IPS DF 19.7 (cell line): ENCODE measurements around the gene KCTD14.
"Not testable (repeated sequence)": the region's sequence is repeated elsewhere in the genome, so short reads cannot be mapped to it uniquely, and the experiment has no call there.

Source experiments
- DNase-seq: peaks from one replicate; pipeline ENCODE4 v3.0.0-alpha.2; 2013; ENCODE audit warnings: low read depth, low spot score

KCTD14 gene

DNA sequence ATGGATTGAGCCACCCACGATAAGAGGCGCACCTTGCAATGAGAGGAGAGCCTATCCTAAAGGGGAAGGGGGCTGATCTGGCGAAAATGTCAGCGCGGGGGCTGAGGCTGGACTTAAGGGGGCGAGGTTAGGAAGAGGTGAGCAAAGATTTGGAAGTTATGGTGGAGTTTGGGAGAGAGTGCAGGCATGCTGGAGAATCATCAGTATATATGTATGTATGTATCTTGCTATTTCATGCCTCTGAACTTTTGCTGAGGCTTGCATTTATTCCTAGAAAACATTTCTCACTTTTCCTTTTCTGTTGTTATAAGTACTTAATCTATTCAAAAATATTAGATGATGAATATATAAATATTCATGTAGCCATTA lies 23.4 kb upstream of the KCTD14 start:
- DNase-seq, result no peak

GRCh38 chr11:78045851-78046485 lies 22.9 kb upstream of the KCTD14 start:
- DNase-seq, result no peak

GRCh38 chr11:78044706-78045105 lies 21.6 kb upstream of the KCTD14 start:
- no peak for DNase-seq

GRCh38 chr11:78041843-78042440 lies 18.9 kb upstream of the KCTD14 start:
- DNase-seq, result no peak

GRCh38 chr11:78041380-78041719 lies 18.3 kb upstream of the KCTD14 start:
- not testable (repeated sequence) for DNase-seq

DNA sequence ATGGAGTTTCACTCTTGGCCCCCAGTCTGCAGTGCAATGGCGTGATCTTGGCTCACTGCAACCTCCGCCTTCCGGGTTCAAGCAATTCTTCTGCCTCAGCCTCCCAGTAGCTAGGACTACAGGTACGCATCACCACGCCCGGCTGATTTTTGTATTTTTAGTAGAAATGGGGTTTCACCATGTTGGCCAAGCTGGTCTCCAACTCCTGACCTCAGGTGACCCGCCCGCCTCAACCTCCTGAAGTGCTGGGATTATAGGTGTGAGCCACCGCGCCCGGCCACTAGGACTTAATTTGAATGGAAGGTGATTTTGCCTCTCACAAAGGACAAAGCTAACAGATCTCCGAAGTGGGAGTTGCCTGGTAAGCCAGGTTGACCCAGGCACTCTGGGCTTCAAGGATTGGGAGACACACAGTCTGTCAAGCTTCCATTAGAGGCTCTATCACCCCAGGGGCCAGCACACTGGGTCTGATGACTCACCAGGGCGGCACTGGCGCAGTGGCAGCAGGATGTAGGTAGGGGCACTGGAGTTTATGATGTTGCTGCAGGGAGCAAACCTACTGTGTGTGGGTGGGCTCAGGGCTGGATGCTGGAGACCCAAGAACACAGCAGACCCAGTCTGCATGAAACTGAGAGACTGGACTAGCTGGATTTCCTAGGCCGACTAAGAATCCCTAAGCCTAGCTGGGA lies 17.8 kb upstream of the KCTD14 start:
- no peak for DNase-seq

DNA sequence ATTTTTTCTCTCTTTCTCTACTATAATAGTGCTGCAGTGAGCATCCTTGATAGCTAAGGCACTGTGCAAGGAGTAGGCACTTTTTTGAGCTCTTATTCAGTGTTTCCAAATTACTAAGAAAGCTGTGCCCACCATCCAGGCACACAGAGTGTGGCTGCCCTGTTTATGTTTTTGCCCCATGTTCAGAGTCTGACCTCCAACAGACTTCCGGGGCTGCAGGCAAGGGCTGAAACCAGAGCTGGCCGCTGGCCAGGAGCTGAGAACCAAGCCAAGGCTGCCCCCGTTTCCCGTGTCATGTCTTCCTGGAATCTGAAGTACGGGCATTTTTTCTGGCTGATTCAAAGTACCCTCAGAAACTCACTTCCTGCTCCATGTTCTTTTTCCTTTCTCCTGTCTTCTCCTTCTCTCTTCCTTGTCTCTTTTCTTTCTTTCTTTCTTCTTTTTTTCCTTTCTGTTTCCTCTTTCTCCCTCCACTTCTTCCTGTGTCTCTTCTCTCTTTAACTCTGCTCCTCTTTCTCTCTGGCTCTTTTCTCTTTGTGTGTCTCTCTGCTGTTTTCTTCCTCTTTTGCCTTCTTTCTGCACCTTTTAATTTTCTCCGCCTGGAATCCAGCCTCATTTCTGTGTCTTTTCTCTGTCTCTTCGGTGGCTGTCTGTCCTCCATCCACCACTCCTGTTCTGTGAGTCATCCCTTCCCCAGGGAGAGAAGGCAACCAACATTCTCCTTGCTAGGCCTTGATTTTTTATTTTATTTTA lies 17.0 kb upstream of the KCTD14 start:
- DNase-seq, result no peak

DNA sequence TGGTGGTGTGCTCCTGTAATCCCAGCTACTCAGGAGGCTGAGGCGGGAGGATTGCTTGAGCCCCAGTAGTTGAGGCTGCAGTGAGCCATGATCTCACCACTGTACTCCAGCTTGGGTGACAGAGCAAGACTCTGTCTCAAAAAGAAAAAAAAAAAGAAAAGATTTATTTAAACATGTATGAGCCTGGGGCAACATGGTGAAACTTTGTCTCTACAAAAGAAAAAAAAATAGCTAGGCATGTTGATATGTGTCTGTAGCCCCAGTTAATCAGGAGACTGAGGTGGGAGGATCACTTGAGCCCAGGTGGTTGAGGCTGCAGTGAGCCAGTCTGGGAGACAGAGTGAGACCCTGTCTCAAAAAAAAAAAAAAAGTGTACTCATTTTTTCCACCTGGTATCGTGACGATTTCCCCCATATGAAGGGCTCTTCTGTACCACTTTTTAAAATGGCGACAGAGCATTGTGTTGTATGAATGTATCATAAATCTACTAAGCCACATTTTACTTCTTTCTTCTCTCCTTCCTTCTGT lies 16.4 kb upstream of the KCTD14 start:
- DNase-seq, result no peak

DNA sequence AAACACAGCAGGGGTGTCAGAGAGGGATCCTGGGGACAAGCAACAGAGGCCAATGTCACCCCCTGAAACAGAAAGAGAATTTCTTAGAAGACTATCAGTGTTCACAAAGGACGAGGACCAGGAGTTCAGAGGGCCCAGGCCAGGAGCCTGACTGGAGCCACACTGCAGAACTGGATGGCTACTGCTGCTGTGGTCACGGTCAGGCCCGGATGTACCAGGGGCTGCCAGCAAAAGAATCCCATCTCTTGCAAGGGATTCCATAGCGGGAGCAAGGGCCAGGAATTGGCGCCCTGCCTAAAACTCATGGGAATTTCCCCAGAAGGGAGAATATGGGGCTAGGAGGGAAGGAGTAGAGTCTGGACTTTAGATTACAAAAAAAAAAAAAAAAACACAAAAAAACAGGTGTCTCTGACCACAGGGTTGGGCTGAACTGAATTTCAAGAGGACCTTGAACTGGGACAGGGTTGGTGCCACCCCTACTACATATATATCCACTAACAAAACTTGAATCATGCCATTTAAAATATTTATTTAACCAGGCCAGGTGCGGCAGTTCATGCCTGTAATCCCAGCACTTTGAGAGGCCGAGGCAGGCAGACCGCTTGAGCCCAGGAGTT lies 15.7 kb upstream of the KCTD14 start:
- no peak for DNase-seq

GRCh38 chr11:78037825-78038620 lies 14.9 kb upstream of the KCTD14 start:
- DNase-seq, result no peak

DNA sequence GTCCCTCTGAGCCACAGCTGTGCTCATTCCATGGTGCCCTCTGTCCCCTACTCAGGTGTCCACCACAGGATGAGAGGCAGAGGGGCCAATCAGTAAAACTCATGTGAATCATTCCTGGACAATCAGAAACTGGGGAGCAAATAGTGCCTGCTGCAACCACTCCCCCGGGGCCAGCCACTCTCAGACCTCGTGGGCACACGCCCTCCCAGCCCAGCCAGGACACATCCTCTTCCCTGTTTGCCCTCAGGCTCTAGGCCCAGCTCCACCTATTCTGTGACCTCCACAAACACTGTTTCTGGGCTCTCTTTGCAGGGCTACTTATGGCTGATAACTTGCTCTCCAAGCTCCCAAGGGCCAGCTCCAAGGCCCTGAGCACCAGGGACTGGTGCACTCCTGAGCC lies 14.0 kb upstream of the KCTD14 start:
- DNase-seq, result no peak

GRCh38 chr11:78036313-78036712 lies 13.2 kb upstream of the KCTD14 start:
- no peak for DNase-seq

DNA sequence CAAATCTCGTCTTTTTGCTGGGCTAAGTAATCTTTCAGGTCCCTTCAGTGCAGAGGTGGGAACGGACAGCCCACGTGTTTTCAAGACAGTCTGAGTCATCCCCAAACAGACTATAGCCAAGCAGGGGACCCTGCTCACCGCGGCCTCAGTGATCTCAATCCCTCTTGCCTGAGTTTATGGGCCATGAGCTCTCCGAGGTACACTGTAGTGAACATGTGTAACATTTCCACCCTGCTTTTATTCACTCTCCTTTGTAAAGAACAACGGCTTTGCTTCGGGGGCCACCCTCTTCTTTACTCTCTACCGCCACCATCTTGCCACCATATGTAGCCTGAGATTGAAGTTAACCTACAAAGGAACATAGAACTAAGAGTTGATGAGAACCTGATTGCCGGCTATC lies 11.5 kb upstream of the KCTD14 start:
- no peak for DNase-seq

GRCh38 chr11:78033040-78033439 lies 10.0 kb upstream of the KCTD14 start:
- no peak for DNase-seq

DNA sequence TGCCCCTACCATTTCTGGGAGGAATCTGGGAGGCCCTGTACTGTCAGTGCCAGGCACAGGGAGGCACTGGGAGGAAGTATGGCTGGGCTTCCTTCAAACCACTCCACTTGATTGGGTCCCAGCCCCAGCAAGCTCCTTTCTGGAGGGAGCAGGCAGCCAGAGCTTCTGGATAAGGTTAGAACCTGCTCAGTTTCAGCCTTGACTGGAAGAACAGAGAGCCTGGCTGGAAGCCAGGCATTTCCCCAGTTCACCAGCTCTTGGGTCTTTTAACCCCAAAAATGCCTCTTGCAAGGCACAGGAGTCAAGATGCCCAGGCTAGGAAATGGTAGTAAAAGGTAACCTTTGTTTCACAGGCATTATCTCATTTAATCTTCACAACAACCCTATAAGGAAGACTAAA lies 9.0 kb upstream of the KCTD14 start:
- no peak for DNase-seq

- no peak for DNase-seq
These were observed 8.6 kb upstream of the KCTD14 start for GRCh38 chr11:78031629-78032028.

GRCh38 chr11:78030429-78031325 lies 7.6 kb upstream of the KCTD14 start:
- DNase-seq, result no peak

DNA sequence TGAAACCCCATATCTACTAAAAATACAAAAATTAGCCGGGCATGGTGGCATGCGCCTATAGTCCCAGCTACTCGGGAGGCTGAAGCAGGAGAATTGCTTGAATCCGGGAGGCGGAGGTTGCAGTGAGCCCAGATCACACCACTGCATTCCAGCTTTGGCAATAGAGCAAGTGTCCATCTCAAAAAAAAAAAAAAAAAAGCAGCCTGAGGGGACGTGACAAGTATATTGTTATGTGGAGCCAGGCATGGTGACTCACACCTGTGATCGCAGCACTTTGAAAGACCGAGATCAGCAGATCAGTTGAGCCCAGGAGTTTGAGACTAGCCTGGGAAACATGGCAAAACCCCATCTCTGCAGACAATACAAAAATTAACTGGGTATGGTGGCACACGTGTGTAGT lies 5.3 kb upstream of the KCTD14 start:
- DNase-seq, result not testable (repeated sequence)

DNA sequence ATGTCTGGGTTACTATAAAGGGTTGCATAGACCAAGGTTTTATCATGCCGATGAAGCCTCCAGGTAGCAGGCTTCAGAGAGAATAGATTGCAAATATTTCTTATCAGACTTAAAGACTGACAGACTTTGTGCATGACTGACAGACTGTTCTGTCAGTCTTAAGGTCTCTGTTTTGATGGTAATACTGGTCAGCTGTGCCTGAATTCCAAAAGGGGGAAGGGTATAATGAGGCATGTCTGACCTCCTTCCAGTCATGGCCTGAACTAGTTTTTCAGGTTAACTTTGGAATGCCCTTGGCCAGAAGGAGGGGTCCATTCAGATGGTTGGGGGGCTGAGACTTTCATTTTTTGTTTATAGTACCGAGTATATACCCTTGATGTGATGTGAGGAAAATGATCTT lies 4.7 kb upstream of the KCTD14 start:
- DNase-seq, result no peak

DNA sequence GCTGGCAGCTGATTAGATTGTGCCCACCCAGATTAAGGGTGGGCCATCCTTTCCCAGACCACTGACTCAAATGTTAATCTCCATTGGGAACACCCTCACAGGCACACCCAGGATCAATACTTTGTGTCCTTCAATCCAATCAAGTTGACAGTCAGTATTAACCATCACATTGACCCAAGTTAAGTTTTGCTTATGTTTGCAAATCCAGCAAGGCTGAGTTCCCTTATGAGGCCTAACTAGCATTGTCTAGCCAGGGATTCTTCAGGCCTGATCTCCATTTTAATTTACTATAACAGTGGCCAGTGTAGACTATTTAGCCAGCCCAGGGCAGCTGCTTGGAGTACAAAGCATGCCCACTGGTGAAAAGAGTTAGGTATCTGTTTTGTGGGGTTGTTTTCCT lies 2.3 kb upstream of the KCTD14 start:
- DNase-seq, result no peak
